22Rv1 (cell line): ENCODE results near the gene SPDL1.

Source experiments
- ZFX ChIP-seq: fragments of 450-650 bp; IDR thresholded peaks from 2 replicates; pipeline ENCODE4 v1.6.1; 2017; ENCODE audit warnings: antibody characterized with exemption, borderline replicate concordance
- TF ChIP-seq, protein P1 (sequence below): fragments of 450-650 bp; IDR thresholded peaks from 2 replicates; pipeline ENCODE4 v1.5.1; 2017; ENCODE audit warnings: mild to moderate bottlenecking

DNA sequence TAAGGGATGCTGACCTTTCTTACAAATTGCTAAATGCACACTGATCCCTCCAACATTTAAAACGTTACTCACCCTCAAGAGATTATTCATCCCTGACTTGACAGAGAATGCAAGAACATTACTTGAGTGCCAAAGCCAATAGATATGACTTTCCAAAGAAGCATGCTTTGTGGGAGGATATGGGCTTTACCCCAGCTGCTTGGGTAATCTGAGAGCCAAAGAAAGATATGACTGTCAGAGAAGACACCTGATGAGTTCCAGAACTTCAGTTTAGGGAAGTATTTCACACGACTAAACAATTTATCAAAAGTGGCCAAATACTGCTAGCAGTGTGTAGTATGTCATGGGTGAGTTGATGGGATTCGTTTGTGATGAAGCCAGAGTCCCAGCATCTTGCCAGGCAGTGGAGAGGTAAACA is 7.4 kb upstream of the SPDL1 start:
- TF ChIP-seq, protein P1, sequence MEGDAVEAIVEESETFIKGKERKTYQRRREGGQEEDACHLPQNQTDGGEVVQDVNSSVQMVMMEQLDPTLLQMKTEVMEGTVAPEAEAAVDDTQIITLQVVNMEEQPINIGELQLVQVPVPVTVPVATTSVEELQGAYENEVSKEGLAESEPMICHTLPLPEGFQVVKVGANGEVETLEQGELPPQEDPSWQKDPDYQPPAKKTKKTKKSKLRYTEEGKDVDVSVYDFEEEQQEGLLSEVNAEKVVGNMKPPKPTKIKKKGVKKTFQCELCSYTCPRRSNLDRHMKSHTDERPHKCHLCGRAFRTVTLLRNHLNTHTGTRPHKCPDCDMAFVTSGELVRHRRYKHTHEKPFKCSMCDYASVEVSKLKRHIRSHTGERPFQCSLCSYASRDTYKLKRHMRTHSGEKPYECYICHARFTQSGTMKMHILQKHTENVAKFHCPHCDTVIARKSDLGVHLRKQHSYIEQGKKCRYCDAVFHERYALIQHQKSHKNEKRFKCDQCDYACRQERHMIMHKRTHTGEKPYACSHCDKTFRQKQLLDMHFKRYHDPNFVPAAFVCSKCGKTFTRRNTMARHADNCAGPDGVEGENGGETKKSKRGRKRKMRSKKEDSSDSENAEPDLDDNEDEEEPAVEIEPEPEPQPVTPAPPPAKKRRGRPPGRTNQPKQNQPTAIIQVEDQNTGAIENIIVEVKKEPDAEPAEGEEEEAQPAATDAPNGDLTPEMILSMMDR = no peak
- TF ChIP-seq ZFX = no peak
